HEK293 (cell line): Measurements from ENCODE around the gene CELF1.
A peak's percentile ranks its signal among the peaks of the same experiment; 100 is the strongest.

ENCODE experiments used
- IKZF3 ChIP-seq: fragments of 450-650 bp; IDR thresholded peaks from 2 replicates; pipeline ENCODE4 v1.5.0; 2018; ENCODE audit warnings: missing biosample characterization, mild to moderate bottlenecking, missing genetic modification characterization, moderate library complexity
- KLF8 ChIP-seq: fragments of 450-650 bp; formaldehyde crosslinking; IDR thresholded peaks from 2 replicates; pipeline ENCODE4 v1.5.1; 2016; ENCODE audit warnings: missing biosample characterization, missing genetic modification characterization
- MZF1 ChIP-seq: fragments of 450-650 bp; formaldehyde crosslinking; IDR thresholded peaks from 2 replicates; pipeline ENCODE4 v1.5.1; 2017; ENCODE audit warnings: missing biosample characterization, missing genetic modification characterization, borderline replicate concordance
- OSR2 ChIP-seq: fragments of 450-650 bp; formaldehyde crosslinking; IDR thresholded peaks from 2 replicates; pipeline ENCODE4 v1.5.1; 2016; ENCODE audit warnings: missing biosample characterization, missing genetic modification characterization
- SCRT2 ChIP-seq: fragments of 450-650 bp; formaldehyde crosslinking; IDR thresholded peaks from 2 replicates; pipeline ENCODE4 v1.5.1; 2016; ENCODE audit warnings: missing biosample characterization, missing genetic modification characterization
- WT1 ChIP-seq: fragments of 450-650 bp; formaldehyde crosslinking; IDR thresholded peaks from 2 replicates; pipeline ENCODE4 v1.5.1; 2016; ENCODE audit warnings: missing biosample characterization, missing genetic modification characterization
- YY2 ChIP-seq: fragments of 450-650 bp; formaldehyde crosslinking; IDR thresholded peaks from 2 replicates; pipeline ENCODE4 v1.5.1; 2016; ENCODE audit warnings: missing biosample characterization, missing genetic modification characterization
- ZFP37 ChIP-seq: fragments of 450-650 bp; formaldehyde crosslinking; IDR thresholded peaks from 2 replicates; pipeline ENCODE4 v1.5.1; 2016; ENCODE audit warnings: missing biosample characterization, missing genetic modification characterization
- ZFP41 ChIP-seq: fragments of 450-650 bp; formaldehyde crosslinking; IDR thresholded peaks from 2 replicates; pipeline ENCODE4 v1.5.1; 2016; ENCODE audit warnings: missing biosample characterization, missing genetic modification characterization, borderline replicate concordance
- ZNF175 ChIP-seq: fragments of 450-650 bp; formaldehyde crosslinking; IDR thresholded peaks from 2 replicates; pipeline ENCODE4 v1.5.1; 2016; ENCODE audit warnings: missing biosample characterization, missing genetic modification characterization
- ZNF2 ChIP-seq: fragments of 450-650 bp; formaldehyde crosslinking; IDR thresholded peaks from 2 replicates; pipeline ENCODE4 v1.5.1; 2016; ENCODE audit warnings: missing biosample characterization, missing genetic modification characterization
- ZNF211 ChIP-seq: fragments of 450-650 bp; formaldehyde crosslinking; IDR thresholded peaks from 2 replicates; pipeline ENCODE4 v1.5.1; 2016; ENCODE audit warnings: low read depth, missing biosample characterization, missing genetic modification characterization
- ZNF302 ChIP-seq: fragments of 450-650 bp; formaldehyde crosslinking; IDR thresholded peaks from 2 replicates; pipeline ENCODE4 v1.5.1; 2016; ENCODE audit warnings: missing biosample characterization, missing genetic modification characterization, low read depth
- ZNF366 ChIP-seq: fragments of 450-650 bp; formaldehyde crosslinking; conservative IDR thresholded peaks from 2 replicates; pipeline ENCODE4 v1.5.1; 2016; ENCODE audit warnings: missing biosample characterization, missing genetic modification characterization
- ZNF48 ChIP-seq: fragments of 450-650 bp; formaldehyde crosslinking; IDR thresholded peaks from 2 replicates; pipeline ENCODE4 v1.5.1; 2016; ENCODE audit warnings: missing biosample characterization, missing genetic modification characterization
- ZNF600 ChIP-seq: fragments of 450-650 bp; formaldehyde crosslinking; IDR thresholded peaks from 2 replicates; pipeline ENCODE4 v1.5.1; 2016; ENCODE audit warnings: missing biosample characterization, missing genetic modification characterization
- ZNF701 ChIP-seq: fragments of 450-650 bp; formaldehyde crosslinking; IDR thresholded peaks from 2 replicates; pipeline ENCODE4 v1.5.1; 2016; ENCODE audit warnings: missing biosample characterization, missing genetic modification characterization
- ZNF707 ChIP-seq: fragments of 450-650 bp; formaldehyde crosslinking; IDR thresholded peaks from 2 replicates; pipeline ENCODE4 v1.5.1; 2016; ENCODE audit warnings: missing biosample characterization, missing genetic modification characterization
- ZNF777 ChIP-seq: fragments of 450-650 bp; formaldehyde crosslinking; IDR thresholded peaks from 2 replicates; pipeline ENCODE4 v1.5.1; 2017; ENCODE audit warnings: missing biosample characterization, missing genetic modification characterization, borderline replicate concordance
- ZSCAN16 ChIP-seq: fragments of 450-650 bp; formaldehyde crosslinking; IDR thresholded peaks from 2 replicates; pipeline ENCODE4 v1.5.1; 2016; ENCODE audit warnings: missing biosample characterization, missing genetic modification characterization
- TF ChIP-seq, protein P1 (sequence below): fragments of 450-650 bp; formaldehyde crosslinking; optimal IDR thresholded peaks from 2 replicates; pipeline ENCODE3; 2016; ENCODE audit warnings: missing biosample characterization, mild to moderate bottlenecking, missing genetic modification characterization
- TF ChIP-seq, protein P2 (sequence below): fragments of 450-650 bp; formaldehyde crosslinking; IDR thresholded peaks from 2 replicates; pipeline ENCODE4 v1.5.1; 2017; ENCODE audit warnings: missing biosample characterization, missing genetic modification characterization
- TF ChIP-seq, protein P3 (sequence below): fragments of 450-650 bp; IDR thresholded peaks from 2 replicates; pipeline ENCODE4 v1.5.1; 2018; ENCODE audit warnings: missing biosample characterization, missing genetic modification characterization
- TF ChIP-seq, protein P4 (sequence below): fragments of 450-650 bp; formaldehyde crosslinking; IDR thresholded peaks from 2 replicates; pipeline ENCODE4 v1.5.1; 2016; ENCODE audit warnings: missing biosample characterization, missing genetic modification characterization
- TF ChIP-seq, protein P5 (sequence below): fragments of 450-650 bp; formaldehyde crosslinking; IDR thresholded peaks from 2 replicates; pipeline ENCODE4 v1.5.1; 2016; ENCODE audit warnings: missing biosample characterization, missing genetic modification characterization
- TF ChIP-seq, protein P6 (sequence below): fragments of 450-650 bp; formaldehyde crosslinking; IDR thresholded peaks from 2 replicates; pipeline ENCODE4 v1.5.1; 2016; ENCODE audit warnings: missing biosample characterization, missing genetic modification characterization
- TF ChIP-seq, protein P7 (sequence below): fragments of 450-650 bp; formaldehyde crosslinking; IDR thresholded peaks from 2 replicates; pipeline ENCODE4 v1.5.1; 2017; ENCODE audit warnings: missing biosample characterization, missing genetic modification characterization

The CELF1 gene

DNA sequence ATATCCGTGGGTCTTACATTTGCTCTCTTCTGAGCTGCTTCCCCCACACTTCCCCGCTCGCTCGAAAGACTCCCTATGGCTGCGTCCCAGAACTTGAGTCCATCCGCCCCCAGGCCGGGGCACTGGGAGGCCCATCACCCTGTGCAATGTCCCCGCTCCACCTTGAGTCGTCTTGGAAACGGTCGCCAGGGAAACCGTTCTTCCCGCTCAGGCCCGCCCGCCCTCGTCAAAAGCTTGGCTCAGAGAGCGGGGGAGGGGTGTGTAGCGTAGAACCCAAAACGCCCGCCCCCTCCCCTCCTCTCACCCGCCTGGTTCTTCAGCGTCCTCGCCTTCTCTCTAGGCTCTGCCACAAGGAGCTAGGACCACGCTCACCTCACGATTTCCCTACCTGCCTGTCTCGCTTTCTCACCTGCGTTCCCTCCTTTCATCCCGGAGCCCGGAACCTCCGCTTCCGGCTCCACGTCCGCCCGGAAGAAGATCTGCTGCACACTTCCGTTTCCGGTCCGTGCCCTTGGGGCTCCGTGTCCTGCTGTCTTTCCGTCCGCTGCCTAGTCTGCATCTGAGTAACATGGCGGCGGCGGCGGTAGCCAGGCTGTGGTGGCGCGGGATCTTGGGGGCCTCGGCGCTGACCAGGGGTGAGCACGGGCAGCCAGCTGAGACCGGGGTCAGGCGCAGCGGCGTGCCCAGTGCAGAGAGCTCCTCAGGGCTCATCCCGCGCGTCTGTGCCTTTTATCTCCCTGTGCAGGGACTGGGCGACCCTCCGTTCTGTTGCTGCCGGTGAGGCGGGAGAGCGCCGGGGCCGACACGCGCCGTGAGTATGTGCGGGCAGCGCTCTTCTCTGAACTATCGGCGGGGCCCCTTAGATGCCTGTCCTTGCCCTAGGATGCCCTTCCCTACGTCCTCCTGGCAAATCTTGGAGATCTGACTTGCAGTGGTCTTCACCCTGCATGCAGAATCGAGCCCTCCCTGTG is 25.9 kb upstream of the CELF1 start, which contains the start of the genes KBTBD4 and NDUFS3 (continued):
- TF ChIP-seq ZFP41 (no peak), ZSCAN16 (tag by site-specific recombination) (no peak), ZNF302 (0 out of 2 replicates have a peak, but pooled peaks have one; percentile 62), MZF1 (tag by site-specific recombination) (no peak), OSR2 (tag by site-specific recombination) (0 out of 2 replicates have a peak, but pooled peaks have one; percentile 39), ZNF701 (tag by site-specific recombination) (no peak), ZNF600 (tag by site-specific recombination) (peak; percentile 83), IKZF3 (tag by site-specific recombination) (no peak), ZNF175 (tag by site-specific recombination) (no peak), SCRT2 (peak; percentile 71), ZNF707 (tag by site-specific recombination) (no peak), YY2 (tag by site-specific recombination) (peak; percentile 98), KLF8 (tag by site-specific recombination) (peak; percentile 99), ZNF2 (tag by site-specific recombination) (peak; percentile 99), ZNF366 (peak; percentile 99), ZNF211 (tag by site-specific recombination) (no peak), ZNF777 (tag by site-specific recombination) (peak; percentile 77; the same call in 1 of the 2 replicates), ZFP37 (tag by site-specific recombination) (peak; percentile 97; the same call in 1 of the 2 replicates), WT1 (tag by site-specific recombination) (peak; percentile 82), ZNF48 (tag by site-specific recombination) (no peak)
- TF ChIP-seq, protein P1, sequence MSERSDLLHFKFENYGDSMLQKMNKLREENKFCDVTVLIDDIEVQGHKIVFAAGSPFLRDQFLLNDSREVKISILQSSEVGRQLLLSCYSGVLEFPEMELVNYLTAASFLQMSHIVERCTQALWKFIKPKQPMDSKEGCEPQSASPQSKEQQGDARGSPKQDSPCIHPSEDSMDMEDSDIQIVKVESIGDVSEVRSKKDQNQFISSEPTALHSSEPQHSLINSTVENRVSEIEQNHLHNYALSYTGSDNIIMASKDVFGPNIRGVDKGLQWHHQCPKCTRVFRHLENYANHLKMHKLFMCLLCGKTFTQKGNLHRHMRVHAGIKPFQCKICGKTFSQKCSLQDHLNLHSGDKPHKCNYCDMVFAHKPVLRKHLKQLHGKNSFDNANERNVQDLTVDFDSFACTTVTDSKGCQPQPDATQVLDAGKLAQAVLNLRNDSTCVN (tag by site-specific recombination): peak; percentile 57
- TF ChIP-seq, protein P2, sequence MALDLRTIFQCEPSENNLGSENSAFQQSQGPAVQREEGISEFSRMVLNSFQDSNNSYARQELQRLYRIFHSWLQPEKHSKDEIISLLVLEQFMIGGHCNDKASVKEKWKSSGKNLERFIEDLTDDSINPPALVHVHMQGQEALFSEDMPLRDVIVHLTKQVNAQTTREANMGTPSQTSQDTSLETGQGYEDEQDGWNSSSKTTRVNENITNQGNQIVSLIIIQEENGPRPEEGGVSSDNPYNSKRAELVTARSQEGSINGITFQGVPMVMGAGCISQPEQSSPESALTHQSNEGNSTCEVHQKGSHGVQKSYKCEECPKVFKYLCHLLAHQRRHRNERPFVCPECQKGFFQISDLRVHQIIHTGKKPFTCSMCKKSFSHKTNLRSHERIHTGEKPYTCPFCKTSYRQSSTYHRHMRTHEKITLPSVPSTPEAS (tag by site-specific recombination): peak; percentile 85
- TF ChIP-seq, protein P3, sequence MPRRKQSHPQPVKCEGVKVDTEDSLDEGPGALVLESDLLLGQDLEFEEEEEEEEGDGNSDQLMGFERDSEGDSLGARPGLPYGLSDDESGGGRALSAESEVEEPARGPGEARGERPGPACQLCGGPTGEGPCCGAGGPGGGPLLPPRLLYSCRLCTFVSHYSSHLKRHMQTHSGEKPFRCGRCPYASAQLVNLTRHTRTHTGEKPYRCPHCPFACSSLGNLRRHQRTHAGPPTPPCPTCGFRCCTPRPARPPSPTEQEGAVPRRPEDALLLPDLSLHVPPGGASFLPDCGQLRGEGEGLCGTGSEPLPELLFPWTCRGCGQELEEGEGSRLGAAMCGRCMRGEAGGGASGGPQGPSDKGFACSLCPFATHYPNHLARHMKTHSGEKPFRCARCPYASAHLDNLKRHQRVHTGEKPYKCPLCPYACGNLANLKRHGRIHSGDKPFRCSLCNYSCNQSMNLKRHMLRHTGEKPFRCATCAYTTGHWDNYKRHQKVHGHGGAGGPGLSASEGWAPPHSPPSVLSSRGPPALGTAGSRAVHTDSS: no peak; the same call in 1 of the 2 replicates
- TF ChIP-seq, protein P4, sequence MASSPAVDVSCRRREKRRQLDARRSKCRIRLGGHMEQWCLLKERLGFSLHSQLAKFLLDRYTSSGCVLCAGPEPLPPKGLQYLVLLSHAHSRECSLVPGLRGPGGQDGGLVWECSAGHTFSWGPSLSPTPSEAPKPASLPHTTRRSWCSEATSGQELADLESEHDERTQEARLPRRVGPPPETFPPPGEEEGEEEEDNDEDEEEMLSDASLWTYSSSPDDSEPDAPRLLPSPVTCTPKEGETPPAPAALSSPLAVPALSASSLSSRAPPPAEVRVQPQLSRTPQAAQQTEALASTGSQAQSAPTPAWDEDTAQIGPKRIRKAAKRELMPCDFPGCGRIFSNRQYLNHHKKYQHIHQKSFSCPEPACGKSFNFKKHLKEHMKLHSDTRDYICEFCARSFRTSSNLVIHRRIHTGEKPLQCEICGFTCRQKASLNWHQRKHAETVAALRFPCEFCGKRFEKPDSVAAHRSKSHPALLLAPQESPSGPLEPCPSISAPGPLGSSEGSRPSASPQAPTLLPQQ (tag by site-specific recombination): peak; percentile 93
- TF ChIP-seq, protein P5, sequence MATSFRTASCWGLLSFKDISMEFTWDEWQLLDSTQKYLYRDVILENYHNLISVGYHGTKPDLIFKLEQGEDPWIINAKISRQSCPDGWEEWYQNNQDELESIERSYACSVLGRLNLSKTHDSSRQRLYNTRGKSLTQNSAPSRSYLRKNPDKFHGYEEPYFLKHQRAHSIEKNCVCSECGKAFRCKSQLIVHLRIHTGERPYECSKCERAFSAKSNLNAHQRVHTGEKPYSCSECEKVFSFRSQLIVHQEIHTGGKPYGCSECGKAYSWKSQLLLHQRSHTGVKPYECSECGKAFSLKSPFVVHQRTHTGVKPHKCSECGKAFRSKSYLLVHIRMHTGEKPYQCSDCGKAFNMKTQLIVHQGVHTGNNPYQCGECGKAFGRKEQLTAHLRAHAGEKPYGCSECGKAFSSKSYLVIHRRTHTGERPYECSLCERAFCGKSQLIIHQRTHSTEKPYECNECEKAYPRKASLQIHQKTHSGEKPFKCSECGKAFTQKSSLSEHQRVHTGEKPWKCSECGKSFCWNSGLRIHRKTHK (tag by site-specific recombination): no peak
- TF ChIP-seq, protein P6, sequence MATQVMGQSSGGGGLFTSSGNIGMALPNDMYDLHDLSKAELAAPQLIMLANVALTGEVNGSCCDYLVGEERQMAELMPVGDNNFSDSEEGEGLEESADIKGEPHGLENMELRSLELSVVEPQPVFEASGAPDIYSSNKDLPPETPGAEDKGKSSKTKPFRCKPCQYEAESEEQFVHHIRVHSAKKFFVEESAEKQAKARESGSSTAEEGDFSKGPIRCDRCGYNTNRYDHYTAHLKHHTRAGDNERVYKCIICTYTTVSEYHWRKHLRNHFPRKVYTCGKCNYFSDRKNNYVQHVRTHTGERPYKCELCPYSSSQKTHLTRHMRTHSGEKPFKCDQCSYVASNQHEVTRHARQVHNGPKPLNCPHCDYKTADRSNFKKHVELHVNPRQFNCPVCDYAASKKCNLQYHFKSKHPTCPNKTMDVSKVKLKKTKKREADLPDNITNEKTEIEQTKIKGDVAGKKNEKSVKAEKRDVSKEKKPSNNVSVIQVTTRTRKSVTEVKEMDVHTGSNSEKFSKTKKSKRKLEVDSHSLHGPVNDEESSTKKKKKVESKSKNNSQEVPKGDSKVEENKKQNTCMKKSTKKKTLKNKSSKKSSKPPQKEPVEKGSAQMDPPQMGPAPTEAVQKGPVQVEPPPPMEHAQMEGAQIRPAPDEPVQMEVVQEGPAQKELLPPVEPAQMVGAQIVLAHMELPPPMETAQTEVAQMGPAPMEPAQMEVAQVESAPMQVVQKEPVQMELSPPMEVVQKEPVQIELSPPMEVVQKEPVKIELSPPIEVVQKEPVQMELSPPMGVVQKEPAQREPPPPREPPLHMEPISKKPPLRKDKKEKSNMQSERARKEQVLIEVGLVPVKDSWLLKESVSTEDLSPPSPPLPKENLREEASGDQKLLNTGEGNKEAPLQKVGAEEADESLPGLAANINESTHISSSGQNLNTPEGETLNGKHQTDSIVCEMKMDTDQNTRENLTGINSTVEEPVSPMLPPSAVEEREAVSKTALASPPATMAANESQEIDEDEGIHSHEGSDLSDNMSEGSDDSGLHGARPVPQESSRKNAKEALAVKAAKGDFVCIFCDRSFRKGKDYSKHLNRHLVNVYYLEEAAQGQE (tag by site-specific recombination): peak; percentile 59; the same call in 1 of the 2 replicates
- TF ChIP-seq, protein P7, sequence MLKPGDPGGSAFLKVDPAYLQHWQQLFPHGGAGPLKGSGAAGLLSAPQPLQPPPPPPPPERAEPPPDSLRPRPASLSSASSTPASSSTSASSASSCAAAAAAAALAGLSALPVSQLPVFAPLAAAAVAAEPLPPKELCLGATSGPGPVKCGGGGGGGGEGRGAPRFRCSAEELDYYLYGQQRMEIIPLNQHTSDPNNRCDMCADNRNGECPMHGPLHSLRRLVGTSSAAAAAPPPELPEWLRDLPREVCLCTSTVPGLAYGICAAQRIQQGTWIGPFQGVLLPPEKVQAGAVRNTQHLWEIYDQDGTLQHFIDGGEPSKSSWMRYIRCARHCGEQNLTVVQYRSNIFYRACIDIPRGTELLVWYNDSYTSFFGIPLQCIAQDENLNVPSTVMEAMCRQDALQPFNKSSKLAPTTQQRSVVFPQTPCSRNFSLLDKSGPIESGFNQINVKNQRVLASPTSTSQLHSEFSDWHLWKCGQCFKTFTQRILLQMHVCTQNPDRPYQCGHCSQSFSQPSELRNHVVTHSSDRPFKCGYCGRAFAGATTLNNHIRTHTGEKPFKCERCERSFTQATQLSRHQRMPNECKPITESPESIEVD (tag by site-specific recombination): no peak
